HG03108 (cell line): ENCODE data around the gene FBXO44.
"Not testable (repeated sequence)": the region's sequence is repeated elsewhere in the genome, so short reads cannot be mapped to it uniquely, and the experiment has no call there.

Experiments used
- ATAC-seq: cut with Tn5 transposase; IDR thresholded peaks from one replicate; pipeline ENCODE4 v1.9.1; 2021; ENCODE audit warnings: moderate library complexity; ENCODE audit not compliant: unreplicated experiment

The FBXO44 gene

GRCh38 chr1:11639372-11639771, 15.3 kb upstream of the FBXO44 start:
- ATAC-seq = no peak

- no peak for ATAC-seq
Measured at GRCh38 chr1:11640101-11640500, 14.6 kb upstream of the FBXO44 start.

DNA sequence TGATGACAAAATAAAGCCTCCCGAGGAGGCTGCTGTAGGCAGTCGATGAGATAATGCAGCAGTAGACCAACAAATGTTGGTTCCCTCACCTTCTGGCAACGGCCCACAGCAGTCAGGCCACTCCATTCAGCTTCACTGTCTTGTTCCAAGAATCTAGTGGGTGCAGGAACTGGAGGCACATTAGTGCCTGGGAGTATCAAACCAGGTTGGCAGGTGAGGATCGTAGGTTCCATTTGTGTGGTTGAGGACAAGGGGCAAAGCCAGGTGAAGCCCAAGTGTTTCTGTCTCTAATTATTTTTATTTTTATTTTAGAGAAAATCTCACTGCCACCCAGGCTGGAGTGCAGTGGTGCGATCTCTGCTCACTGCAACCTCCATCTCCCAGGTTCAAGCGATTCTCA, 13.7 kb upstream of the FBXO44 start:
- no peak for ATAC-seq

DNA sequence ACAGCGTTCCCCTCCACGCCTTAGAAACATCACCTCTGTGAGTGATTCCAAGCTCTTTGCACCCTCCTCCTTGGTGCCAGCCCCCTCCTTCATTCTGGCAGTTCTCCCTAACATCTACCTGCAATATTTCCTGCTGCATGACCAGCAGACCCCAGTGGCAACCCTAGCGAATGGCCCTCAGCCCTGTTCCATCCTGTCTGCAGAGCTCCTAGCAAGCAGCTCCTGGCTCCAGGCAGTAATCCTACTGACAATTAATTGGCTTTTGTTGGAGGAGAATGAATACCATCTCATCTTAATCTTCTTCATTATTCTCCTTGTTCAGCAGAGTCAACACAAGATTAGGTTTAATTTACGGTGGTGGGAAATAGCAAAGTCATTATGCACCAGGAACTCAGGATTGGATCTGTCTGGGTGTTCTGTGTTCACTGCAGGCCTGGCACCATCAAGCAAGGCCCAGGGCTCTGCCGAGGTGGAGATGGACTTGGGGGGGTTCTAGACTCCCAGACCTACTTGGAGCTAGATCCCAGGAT, 12.8 kb upstream of the FBXO44 start:
- ATAC-seq = no peak

DNA sequence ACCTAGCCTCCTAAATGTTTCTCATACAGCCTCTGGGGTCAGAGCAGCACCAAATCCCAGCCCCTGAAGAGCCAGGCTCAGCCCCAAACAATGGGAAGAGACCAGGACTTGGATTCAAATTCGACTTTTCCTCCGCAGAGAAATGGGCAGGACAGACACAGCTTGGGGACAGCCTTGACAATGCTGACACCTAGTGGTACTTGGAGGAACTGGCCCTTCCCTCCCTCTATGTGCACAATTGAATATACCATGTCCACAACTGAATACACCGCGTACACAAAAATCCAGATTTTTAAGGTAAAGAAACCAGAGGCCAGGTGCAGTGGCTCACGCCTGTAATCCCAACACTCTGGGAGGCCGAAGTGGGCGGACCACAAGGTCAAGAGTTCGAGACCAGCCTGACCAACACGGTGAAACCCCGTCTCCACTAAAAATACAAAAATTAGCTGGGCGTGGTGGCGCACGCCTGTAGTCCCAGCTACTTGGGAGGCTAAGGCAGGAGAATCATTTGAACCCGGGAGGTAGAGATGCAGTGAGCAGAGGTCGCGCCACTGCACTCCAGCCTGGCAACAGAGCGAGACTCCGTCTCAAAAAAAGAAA, 12.2 kb upstream of the FBXO44 start:
- ATAC-seq = not testable (repeated sequence)

DNA sequence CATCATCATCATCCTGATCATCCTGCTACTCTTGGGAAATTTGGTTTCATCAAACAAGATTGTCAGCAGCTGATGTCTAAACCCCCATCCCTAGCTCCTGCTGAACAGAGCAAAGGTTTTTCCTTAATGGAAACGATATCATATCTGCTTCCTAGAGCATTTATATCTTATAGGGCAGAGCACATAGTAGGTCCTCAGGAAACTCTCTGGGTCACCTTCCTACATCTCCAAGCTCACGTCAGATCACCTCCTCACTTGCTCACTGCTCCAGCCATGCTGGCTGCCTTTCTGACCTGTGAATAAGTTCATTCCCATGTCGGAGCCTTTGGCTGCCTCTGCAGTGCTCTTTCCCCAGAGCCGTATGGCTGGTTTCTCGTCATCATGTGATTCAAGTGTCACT, 10.9 kb upstream of the FBXO44 start:
- ATAC-seq = no peak

DNA sequence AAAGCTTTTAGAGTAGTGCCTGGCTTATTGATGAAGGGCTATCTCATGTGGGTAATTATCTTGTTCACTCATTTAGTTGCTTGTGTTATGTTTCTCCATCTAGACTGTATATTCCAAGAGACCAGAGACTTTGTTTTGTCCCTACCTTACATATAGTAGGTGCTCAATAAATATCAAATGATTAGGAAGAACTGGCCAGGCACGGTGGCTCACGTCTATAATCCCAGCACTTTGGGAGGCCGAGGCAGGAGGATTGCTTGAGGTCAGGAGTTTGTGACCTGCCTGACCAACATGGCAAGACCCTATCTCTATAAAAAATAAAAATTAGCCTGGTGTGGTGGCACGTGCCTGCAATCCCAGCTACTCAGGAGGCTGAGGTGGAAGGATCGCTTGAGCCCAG, 9.4 kb upstream of the FBXO44 start:
- no peak for ATAC-seq

- no peak for ATAC-seq
Measured at GRCh38 chr1:11645670-11646265, 8.9 kb upstream of the FBXO44 start.

- ATAC-seq = no peak
Measured at GRCh38 chr1:11646317-11646716, 8.4 kb upstream of the FBXO44 start.

GRCh38 chr1:11647333-11647732, 7.3 kb upstream of the FBXO44 start:
- ATAC-seq = no peak

DNA sequence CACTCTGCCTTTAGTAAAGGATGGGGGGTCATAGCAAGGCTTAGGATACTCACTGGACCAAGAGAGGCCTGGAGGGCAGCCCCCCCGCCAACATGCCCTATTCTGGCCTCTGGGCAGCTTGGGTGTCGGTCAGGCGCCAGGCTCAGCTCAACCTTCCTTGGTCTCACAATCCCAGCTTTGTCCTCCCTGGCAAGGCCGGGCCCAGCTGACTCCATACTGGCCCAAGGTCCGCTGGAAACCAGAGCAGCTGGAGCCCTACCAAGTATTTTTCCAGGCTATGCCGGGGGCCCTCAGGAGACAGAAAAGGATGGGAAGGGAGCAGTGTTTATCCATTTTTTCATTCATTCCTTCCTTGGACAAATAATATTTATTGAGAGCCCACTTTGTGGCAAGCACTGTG, 6.6 kb upstream of the FBXO44 start:
- no peak for ATAC-seq

- ATAC-seq = no peak
Measured at GRCh38 chr1:11648732-11649158, 5.9 kb upstream of the FBXO44 start.

DNA sequence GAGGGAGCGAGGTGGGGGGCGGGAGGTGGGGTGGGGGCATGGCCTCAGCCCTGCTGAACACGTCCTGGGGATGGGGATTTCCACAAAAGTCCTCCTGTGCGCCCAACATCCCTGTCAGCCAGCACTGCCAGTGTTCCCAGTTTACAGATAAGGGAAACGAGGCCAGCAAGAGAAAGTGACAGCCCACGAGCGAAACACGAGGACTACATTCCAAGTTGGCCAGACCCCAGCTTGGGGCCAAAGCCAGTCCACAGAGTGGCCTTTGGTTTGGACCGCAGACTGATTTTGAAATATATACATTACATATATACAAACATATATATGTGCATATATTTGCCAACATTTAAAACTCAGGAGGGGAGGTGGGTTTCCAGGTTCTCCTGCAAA, 5.4 kb upstream of the FBXO44 start:
- no peak for ATAC-seq

GRCh38 chr1:11649624-11650330, 4.9 kb upstream of the FBXO44 start:
- ATAC-seq = no peak

DNA sequence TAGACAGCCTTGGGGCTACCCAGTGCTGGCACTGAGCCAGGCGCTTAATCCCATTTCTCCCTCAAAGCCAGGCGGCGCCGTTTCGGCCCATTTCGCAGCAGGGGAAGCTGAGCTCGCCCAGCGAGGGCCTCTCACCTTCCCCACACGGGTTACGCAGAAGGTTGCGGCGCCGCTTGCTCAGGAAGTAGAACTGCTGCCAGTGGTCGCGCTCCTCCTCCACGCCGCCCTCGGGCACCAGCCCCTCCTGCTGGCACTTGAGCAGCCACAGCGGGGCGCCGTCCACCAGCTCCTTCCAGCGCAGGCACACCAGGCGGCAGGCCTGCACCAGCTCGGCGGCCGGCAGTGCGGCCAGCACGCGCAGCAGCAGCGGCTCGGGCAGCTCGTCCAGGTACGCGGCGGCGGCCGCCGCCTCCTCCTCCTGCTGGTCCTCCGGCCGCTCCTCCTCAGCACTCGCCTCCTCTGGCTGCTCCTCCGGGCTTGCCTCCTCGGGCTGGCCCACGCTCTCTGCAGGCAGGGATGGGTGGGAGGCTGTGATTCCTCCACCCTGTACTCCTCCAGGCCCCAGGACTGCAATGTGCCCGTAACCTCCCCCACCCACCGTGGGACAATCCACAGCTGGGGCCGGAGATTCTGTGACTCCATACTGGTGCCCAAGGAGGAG, 4.2 kb upstream of the FBXO44 start:
- ATAC-seq = peak; percentile 61

GRCh38 chr1:11651017-11651416, 3.7 kb upstream of the FBXO44 start:
- no peak for ATAC-seq

DNA sequence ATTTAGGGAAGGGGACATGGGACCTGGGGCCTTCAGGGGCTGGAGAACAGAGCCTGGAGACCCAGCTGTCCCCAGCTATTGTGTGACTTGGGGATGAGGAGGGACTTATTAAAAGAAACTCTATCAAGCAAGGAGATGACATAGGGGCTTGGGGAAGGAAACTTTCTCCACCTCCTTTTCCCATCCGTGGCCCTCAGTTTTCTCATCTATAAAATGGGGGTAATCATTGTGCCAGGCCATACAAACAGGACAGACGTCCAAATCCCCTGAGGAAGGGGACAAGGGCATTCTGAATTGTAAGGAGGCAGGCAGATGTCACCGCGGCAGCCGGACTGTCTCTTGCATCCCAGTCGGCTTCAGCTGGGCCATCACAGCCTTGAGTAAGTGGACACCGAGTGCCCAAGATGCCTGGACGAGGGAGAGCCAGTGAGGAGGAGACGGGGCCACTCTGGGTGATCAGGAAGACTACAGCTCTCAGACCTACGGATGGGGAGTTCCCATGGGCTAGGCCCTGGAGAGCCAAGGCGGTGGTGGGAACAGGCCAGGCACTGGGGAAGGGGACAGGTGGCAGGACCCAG, 2.4 kb upstream of the FBXO44 start:
- no peak for ATAC-seq

DNA sequence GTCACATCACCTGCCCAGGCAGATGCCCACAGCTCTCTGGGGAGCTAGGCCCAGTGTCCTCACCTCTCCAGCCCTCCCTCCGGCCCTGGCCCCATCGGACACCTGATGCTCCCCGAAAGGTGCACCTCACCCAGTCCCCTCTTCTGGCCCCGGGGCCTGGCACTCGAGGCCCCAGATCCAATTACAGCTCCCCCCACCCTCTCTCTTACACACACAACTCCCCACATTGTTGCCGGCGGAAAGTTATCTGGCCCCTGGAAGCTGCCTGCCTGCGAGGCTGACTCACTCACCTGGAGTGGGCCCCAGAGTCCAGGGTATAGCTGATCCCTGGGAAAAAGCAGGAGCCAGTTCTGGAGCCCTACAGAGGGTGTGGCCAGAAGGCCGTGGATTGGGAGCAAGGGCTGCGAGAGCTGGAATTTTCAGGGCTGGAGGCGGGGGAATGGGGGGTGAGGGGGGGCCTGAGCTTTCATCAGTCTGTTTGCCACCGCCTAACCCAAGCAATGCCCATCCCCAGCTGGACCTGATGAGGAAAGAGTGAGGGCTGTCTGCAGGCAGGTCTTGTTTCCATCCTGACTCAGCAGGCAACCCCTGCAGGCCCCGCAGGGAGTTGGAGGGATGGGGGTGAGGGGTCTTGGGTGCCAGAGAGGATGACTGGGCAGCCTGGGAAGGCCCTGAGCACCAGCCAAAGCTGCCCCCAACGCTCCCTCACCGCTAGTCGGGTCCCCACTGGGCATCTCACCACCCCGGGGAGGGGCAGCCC, 1.4 kb upstream of the FBXO44 start:
- ATAC-seq = no peak

GRCh38 chr1:11653861-11654136, 878 bp upstream of the FBXO44 start:
- ATAC-seq = no peak

GRCh38 chr1:11654939-11655808, 497 bp downstream of the FBXO44 start:
- ATAC-seq = peak; percentile 25
